SK-N-SH (cell line): Measurements from ENCODE around the gene CERS6. TPM values are rescaled to one million over a fixed set of nuclear protein-coding genes. Genes with fewer than 3 reads are reported as not detected.

Experiments used
- CTCF ChIA-PET: fragments of 300-600, 350-600 bp; formaldehyde crosslinking; extraction: SDS; loops from one replicate; lab custom pipeline; 2021; lab: Yijun Ruan, JAX
- POLR2A ChIA-PET: fragments of 350-600 bp; sonication (Branson Sonifier 250); formaldehyde crosslinking; extraction: SDS; loops from one replicate; lab custom pipeline; 2020; ENCODE audit warnings: antibody characterized with exemption, inconsistent platforms; lab: Yijun Ruan, JAX
- DNase-seq: peaks from one replicate; pipeline ENCODE4 v3.0.0; 2012
- H2AFZ ChIP-seq: fragments of 200-600 bp; sonication (generic); 2 replicates; pipeline ENCODE4 v1.8.1; 2016; ENCODE audit warnings: antibody characterized with exemption, mild to moderate bottlenecking, low read depth
- H3F3A ChIP-seq: fragments of 200-600 bp; sonication (generic); replicated peaks from 2 replicates; pipeline ENCODE3; 2016; ENCODE audit warnings: antibody characterized with exemption, mild to moderate bottlenecking; ENCODE audit not compliant: insufficient read depth
- H3K27ac ChIP-seq, 2 experiments: fragments of 200-500 bp in 1 of 2; fragments of 200-600 bp in 1 of 2; sonication (Bioruptor generic) in 1 of 2; sonication (generic), shearing (Covaris generic) in 1 of 2; 2 replicates each; pipeline versions ENCODE4 v1.5.1 to v1.6.1; 2014 to 2016; ENCODE audit warnings: low read depth in 2 of 2, inconsistent platforms in 1 of 2, low read length in 1 of 2, mild to moderate bottlenecking in 1 of 2, mixed read lengths in 1 of 2
- H3K27me3 ChIP-seq: fragments of 200-600 bp; sonication (generic), shearing (Covaris generic); 2 replicates; pipeline ENCODE4 v1.6.1; 2016; ENCODE audit warnings: mixed run types; ENCODE audit not compliant: insufficient read depth
- H3K36me3 ChIP-seq, 2 experiments: fragments of 200-500 bp in 1 of 2; fragments of 200-600 bp in 1 of 2; sonication (Bioruptor generic) in 1 of 2; sonication (generic) in 1 of 2; replicated peaks in 1 of 2; 2 replicates each; pipeline versions ENCODE3 to v1.5.1; 2014 to 2016; ENCODE audit warnings: low read length in 1 of 2, mild to moderate bottlenecking in 1 of 2; ENCODE audit not compliant: insufficient read depth in 2 of 2, control insufficient read depth in 1 of 2
- H3K4me1 ChIP-seq, 2 experiments: fragments of 200-500 bp in 1 of 2; fragments of 200-600 bp in 1 of 2; sonication (Bioruptor generic) in 1 of 2; sonication (generic), shearing (Covaris generic) in 1 of 2; 2 replicates each; pipeline versions ENCODE4 v1.5.1 to v1.6.1; 2014 to 2016; ENCODE audit warnings: low read depth in 1 of 2, low read length in 1 of 2, mixed run types in 1 of 2; ENCODE audit not compliant: insufficient read depth in 2 of 2, control insufficient read depth in 1 of 2
- H3K4me2 ChIP-seq: fragments of 200-600 bp; sonication (generic), shearing (Covaris generic); 2 replicates; pipeline ENCODE4 v1.6.1; 2017; ENCODE audit warnings: mixed run types
- H3K4me3 ChIP-seq, 2 experiments: fragments of 200-500 bp in 1 of 2; fragments of 200-600 bp in 1 of 2; sonication (Bioruptor generic) in 1 of 2; sonication (generic), shearing (Covaris generic) in 1 of 2; 2 replicates each; pipeline versions ENCODE4 v1.5.1 to v1.8.1; 2014 to 2016; ENCODE audit warnings: low read depth in 2 of 2, inconsistent platforms in 1 of 2, low read length in 1 of 2, mild to moderate bottlenecking in 1 of 2, mixed read lengths in 1 of 2, moderate library complexity in 1 of 2
- H3K79me2 ChIP-seq: fragments of 200-600 bp; sonication (generic); 2 replicates; pipeline ENCODE4 v1.8.1; 2017; ENCODE audit warnings: mild to moderate bottlenecking; ENCODE audit not compliant: insufficient read depth
- H3K9ac ChIP-seq: fragments of 200-600 bp; sonication (generic); 2 replicates; pipeline ENCODE4 v1.6.1; 2017; ENCODE audit warnings: mixed run types
- H3K9me2 ChIP-seq: fragments of 200-600 bp; sonication (generic); 2 replicates; pipeline ENCODE4 v1.6.1; 2017; ENCODE audit warnings: mixed run types
- H3K9me3 ChIP-seq: fragments of 200-600 bp; sonication (generic); 2 replicates; pipeline ENCODE4 v1.6.1; 2017; ENCODE audit warnings: mixed run types, mild to moderate bottlenecking, moderate library complexity
- H4K20me1 ChIP-seq: fragments of 200-600 bp; sonication (generic); 2 replicates; pipeline ENCODE4 v1.6.1; 2017; ENCODE audit warnings: mild to moderate bottlenecking, mixed run types; ENCODE audit not compliant: insufficient read depth
- CHD2 ChIP-seq: fragments of 150-350 bp; IDR thresholded peaks from 2 replicates; pipeline ENCODE4 v1.6.1; 2018; ENCODE audit warnings: low read length; ENCODE audit not compliant: partially characterized antibody
- CTCF ChIP-seq: fragments of 200-600 bp; sonication (generic); IDR thresholded peaks from 2 replicates; pipeline ENCODE4 v1.6.1; 2017; ENCODE audit warnings: antibody characterized with exemption, mild to moderate bottlenecking, moderate library complexity
- ELF1 ChIP-seq: IDR thresholded peaks from 2 replicates; pipeline ENCODE4 v1.4.0; 2012
- EZH2phosphoT487 ChIP-seq: fragments of 200-600 bp; sonication (generic); IDR thresholded peaks from 2 replicates; pipeline ENCODE4 v1.6.1; 2017; ENCODE audit warnings: low read depth, mixed run types, mild to moderate bottlenecking, antibody characterized with exemption, moderate library complexity, borderline replicate concordance
- JUND ChIP-seq: IDR thresholded peaks from 2 replicates; pipeline ENCODE4 v1.4.0; 2012
- MXI1 ChIP-seq: IDR thresholded peaks from 2 replicates; pipeline ENCODE4 v1.6.1; 2012; ENCODE audit warnings: mild to moderate bottlenecking, low read depth, low read length, improper control_type of control experiment
- NRF1 ChIP-seq: IDR thresholded peaks from 2 replicates; pipeline ENCODE4 v1.6.1; 2012; ENCODE audit warnings: low read depth, mild to moderate bottlenecking, low read length
- PBX3 ChIP-seq: IDR thresholded peaks from 2 replicates; pipeline ENCODE4; 2012
- RCOR1 ChIP-seq: fragments of 150-350 bp; IDR thresholded peaks from 2 replicates; pipeline ENCODE4 v1.6.1; 2017; ENCODE audit warnings: antibody characterized with exemption, low read length
- RFX5 ChIP-seq: IDR thresholded peaks from 2 replicates; pipeline ENCODE4 v1.6.1; 2012; ENCODE audit warnings: mild to moderate bottlenecking, improper control_type of control experiment, low read length
- TAF1 ChIP-seq: IDR thresholded peaks from 2 replicates; pipeline ENCODE4 v1.6.1; 2012; ENCODE audit warnings: low read depth, mild to moderate bottlenecking, low read length, moderate library complexity, borderline replicate concordance
- TCF12 ChIP-seq: IDR thresholded peaks from 2 replicates; pipeline ENCODE4 v1.4.0; 2012
- USF1 ChIP-seq: IDR thresholded peaks from 2 replicates; pipeline ENCODE4 v1.4.0; 2012; ENCODE audit warnings: low read depth, borderline replicate concordance
- USF2 ChIP-seq: fragments of 150-350 bp; IDR thresholded peaks from 2 replicates; pipeline ENCODE4 v1.6.1; 2017; ENCODE audit warnings: antibody characterized with exemption, low read length, low read depth, borderline replicate concordance
- WGBS: methylation state at CpG from one replicate; pipeline ENCODE4 v1.1.6; 2017; ENCODE audit warnings: low lambda C conversion rate; 5-methylcytosine and 5-hydroxymethylcytosine counted together
- polyA plus RNA-seq, 3 experiments: library from polyadenylated mRNA; depleted of rRNA; stranded (reverse); fragments of >200 nt; gene quantifications; 2 replicates each; pipeline ENCODE4 v1.2.3, GENCODE V29; 2012

The CERS6 gene
- polyA plus RNA-seq, 1 of the 3 experiments (the other 2 are of a cell fraction) = 1.8 TPM

- Histone ChIP-seq H3K9ac (no peak overlapping the region), H3K9me2 (no peaks in the 10 kb centered on the region), H3K9me3 (no peaks in the 10 kb centered on the region), H4K20me1 (no peaks in the 10 kb centered on the region), H3K4me2 (no peak overlapping the region), H3K4me3 (no peak overlapping the region), H3K36me3 (no peaks in the 10 kb centered on the region), H3F3A (no peaks in the 10 kb centered on the region), H2AFZ (no peak overlapping the region), H3K79me2 (no peaks in the 10 kb centered on the region), H3K4me1 (peaks cover 0 to 4% of the 10 kb centered on the region in 2 experiments; a peak in 2 of 4 replicates), H3K27ac (no peak overlapping the region), H3K27me3 (no peaks in the 10 kb centered on the region)
- no peak for DNase-seq
- CTCF ChIA-PET = no interaction called here
- 85% methylated on average over 12 of the region's 12 CpGs for WGBS
- POLR2A ChIA-PET = no interaction called here
- TF ChIP-seq USF1 (no peak), RCOR1 (no peak), MXI1 (no peak), CTCF (no peak), ELF1 (no peak), RFX5 (no peak), EZH2phosphoT487 (no peak), TAF1 (no peak), USF2 (no peak), TCF12 (no peak), JUND (no peak), NRF1 (no peak), PBX3 (no peak), CHD2 (no peak)
Observed at GRCh38 chr2:168736649-168737445, 280.8 kb downstream of the CERS6 start.
